DLD1 (cell line): ENCODE data around the gene IGLL1.
"Not testable (repeated sequence)": the region's sequence is repeated elsewhere in the genome, so short reads cannot be mapped to it uniquely, and the experiment has no call there.

Experiments used
- in situ Hi-C: cut with HindIII; loops from 2 replicates; pipeline ENCODE4 v1.10.0; 2017; ENCODE audit warnings: low sequenced_read_pairs

Gene IGLL1

DNA sequence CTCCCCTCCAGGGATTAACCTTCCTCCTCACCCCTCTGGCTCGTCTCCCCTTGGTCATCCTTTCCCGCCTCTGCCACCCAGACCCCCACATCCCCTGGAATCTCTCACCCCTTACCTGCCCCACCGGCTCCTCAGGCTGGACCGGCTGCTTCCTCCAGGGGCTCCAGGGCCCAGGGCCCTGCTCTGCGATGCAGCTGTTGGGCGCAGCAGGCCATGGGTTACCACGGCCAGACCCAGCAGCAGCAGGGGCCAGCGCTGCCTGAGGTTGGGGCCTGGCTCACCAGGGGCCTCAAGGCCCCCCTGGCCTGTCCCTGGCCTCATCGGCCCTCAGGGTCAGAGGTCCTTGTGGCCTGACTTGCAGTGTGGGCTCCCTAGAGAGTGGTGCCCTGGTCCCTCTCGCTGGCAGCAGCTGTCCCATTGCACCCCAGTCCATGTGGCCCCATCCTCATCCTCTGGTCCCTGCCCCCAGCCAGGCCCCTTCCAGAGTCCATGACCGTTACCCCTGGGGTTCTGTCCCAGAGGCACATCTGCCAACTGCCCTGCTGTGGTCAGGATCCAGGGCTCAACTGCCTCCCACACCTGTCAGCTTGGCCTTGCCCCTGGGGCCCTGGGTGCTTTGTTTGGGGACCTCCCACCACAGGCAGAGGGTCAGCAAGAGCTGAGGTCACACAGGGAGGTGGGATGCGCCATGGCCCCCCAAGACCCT, at the start of gene IGLL1:
TSS of gene IGLL1 (minus strand) at position 421 of the 706 bp plus-strand sequence. CDS start at position 321, 100 bp downstream.
- in situ Hi-C loops: no loop called here

DNA sequence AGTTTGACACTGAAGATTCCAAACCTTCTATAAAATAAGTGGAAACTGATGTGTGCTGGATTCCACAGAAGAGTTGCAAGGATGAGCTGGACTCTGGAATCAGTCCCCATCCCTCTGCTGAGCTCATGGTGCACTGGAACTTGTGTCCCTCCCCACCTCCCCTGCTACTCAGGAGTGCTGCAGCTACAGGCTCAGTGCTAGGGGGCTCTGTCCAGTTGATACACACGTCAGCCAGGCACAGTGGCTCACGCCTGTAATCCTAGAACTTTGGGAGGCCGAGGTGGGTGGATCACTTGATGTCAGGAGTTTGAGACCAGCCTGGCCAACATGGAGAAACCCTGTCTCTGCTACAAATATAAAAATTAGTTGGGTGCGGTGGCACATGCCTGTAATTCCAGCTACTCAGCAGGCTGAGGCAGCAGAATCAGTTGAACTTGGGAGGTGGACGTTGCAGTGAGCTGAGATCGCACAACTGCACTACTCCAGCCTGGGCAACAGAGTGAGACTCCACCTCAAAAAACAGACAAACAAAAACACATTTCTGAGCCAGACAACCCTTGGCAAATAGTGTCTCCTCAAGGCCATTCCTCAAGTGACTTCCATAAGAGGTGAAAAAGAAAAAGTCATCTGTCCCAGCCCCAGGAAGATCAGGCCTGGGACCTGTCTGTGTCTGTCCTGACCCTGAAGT, 48.1 kb upstream of the IGLL1 start:
- in situ Hi-C loops: not testable (repeated sequence)

DNA sequence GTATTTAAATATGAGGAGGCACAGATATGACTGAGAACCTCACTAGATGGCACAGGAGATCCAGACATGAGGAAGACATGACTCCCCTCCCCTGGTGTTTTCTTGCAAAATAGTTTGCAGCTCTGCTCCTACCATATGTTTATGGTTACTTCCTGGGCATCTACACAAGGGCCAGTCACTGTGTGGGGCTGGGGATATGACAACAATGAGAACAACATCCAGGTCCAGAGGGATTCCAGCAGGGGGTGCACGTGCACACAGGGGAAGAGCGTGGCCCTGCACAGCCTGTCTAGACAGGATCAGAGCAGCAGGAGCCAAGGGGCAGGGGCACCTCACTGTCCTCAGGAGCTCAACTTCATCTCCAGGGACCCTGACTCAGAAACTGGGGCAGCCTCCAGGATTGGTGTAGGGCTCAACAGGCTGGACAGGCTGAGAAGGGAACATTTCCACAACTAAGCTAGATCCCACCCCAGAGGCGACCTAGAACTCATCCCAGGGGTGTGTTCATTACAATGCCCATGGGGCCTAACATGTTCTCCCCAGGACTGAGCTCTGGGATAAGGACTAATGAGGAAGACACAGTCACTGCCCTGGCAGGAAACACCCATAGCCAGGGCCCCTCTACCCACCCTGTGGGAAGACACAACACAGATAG, 47.4 kb upstream of the IGLL1 start:
- in situ Hi-C loops: not testable (repeated sequence)

DNA sequence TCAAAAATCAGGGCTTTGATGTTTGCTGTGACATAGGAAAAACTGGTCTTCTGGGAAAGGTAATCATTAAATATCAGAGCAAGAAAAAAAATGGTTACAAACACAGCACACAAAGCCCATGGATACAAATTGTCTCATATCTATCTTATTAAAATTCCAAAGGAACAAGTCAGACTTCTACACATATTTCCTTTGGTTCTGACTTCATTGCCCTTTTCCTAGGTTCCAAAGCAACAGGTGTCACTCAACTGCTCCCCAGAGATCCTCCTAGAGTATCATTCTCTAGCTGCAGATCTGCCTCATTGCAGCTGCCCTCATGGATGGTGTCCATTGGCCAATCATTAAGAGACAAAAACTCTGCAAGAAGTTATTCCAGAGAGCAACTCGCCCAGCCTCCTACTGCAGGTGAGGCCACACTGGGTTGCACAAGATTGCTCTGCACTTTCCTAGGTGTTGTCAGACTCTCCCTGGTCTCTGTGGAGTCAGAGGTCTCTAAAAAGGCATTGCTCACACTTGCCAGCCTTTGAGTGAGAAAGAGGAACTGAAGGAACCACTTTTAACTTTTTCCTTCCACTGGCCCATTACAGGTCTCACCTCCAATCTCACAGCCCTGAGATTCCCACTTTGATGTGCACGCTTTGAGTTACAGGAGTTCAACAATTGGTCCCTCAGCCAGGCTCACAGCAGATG, 46.3 kb upstream of the IGLL1 start:
- in situ Hi-C loops: no loop called here

DNA sequence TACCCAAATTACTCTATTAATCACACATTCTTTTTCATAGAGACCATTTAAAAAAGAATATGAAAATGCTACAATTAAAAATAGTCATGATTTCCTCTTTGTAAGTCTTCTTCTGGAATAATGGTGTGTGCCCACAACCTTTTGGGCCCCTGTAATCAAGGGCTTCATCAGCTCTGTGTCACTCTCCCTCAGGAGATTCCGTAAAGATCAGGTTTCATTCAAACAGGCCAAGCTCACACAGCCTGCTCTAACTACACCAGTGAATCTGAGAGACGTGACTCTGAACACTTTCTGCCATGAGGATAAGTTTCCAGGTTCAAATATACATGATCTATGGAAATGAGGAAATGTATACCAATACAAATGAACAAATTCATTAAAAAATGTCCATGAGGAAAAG, 42.5 kb upstream of the IGLL1 start:
- in situ Hi-C loops: no loop called here

DNA sequence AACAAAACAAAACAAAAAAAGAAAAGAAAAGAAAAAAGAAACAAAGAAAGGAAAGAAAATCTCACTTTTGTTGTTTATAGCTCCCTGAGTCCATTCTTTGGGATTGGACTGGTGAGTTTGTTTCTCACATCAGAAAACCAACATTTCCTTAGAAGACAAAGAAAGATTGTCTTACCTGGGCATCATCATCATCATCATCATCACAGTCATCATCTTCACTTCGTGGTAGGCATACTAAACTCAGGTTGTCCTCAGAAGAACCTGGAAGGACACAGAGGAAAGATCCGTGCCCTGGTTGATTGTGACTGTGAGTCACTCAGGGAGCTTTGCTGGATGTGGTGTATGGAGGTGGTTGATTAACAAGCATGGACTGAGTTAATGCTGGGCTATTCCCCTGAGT, 41.8 kb upstream of the IGLL1 start:
- in situ Hi-C loops: not testable (repeated sequence)

DNA sequence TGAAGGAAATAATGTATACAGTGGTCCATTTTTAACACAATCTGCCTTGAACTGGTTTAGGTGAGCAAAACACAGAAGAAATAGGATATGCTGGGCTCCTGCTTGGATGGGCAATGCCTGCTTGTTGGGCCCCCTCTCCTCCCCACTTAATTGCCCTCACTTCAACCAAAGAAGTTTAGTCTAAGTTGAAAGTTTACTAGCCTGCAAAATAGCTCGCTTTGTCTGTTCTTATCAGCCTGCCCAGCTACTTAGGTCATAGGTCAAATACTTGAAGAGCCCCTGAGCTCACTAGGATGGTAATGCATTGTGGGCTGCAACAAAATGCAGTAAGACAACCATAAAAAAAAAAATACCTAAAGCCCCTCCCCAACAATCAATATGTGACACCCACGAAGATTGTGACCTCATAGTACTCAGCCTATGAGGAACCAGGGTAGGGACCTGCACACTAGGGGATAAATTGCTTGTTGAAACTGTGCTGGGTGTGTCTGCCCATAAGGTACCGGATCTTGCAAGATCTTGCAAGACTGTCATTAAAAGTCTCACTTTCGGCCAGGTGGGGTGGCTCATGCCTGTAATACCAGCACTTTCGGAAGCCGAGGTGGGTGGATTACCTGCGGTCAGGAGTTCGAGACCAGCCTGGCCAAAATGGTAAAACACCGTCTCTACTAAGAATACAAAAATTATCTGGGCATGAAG, 41.1 kb upstream of the IGLL1 start:
- in situ Hi-C loops: no loop called here

DNA sequence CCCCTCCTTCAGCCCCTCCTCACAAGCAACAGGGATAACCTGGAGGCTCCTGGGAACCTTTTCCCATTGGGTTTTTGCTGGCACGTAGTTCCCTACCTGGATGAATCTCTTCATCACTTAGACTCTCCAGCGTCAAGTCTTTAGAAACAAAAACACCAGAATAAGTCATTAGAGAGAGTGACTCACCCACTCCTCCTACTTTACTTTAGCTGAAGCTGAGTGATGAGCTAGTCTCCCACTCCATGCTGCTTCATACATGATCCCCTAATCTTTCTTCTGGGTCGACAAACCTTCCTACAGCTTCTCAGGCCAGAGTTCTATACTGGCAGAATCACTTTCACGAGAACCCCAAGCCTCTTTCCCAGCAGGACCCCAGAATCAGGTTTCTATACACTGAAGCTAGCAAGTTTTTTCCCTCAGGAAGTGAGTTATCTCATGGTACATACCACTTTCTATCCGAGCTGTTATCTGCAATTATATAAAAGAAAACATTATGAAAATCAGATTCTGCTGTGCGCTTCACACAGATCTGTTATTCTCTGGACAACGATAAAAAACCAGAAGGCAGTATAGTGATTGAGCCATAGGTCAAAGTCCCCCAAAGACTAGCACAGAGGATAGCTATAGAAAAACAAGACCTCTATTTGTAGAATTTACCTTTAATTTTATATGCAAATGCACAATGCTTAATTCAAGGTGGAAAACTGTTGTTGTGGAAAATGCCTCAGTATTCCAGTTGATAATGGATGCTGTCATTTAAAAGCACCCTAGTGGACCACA, 33.3 kb upstream of the IGLL1 start:
- in situ Hi-C loops: no loop called here

DNA sequence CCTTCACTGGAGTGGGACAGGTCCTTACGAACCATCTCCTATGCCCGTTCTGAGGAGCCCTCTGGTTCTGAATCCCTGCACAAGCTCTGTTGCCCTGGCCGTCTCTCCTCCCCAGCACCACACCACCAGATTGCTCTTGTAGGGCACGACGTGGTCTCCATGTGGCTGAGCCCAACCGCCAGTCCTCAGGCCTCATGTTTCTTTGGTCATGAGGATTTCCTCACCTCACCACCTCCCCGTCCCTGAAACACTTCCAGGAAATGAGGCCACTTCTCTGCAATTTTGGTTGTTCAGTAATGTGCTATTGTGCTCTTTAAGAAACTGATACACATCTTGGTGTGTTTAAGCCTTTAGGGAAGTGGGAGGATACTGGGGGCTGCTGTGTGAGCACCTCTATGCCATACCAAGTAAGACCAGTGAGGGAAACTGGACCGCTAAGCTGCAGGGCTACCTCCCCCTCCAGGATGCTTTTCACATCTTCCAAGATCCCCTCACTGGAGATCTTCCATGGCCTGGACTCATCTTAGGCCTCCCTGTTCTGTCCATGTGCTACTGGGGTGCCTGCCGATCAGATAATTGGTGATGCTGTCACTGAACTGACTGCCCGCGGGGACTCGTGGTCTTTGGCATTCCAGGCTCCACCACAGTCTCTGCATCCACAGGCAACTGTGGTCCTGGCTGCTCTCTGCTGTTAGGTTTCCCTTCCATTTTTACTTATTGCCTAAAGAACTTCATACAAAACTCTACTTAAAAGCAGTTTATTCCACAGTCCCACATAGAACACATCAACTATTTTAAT, 30.1 kb upstream of the IGLL1 start:
- in situ Hi-C loops: no loop called here

DNA sequence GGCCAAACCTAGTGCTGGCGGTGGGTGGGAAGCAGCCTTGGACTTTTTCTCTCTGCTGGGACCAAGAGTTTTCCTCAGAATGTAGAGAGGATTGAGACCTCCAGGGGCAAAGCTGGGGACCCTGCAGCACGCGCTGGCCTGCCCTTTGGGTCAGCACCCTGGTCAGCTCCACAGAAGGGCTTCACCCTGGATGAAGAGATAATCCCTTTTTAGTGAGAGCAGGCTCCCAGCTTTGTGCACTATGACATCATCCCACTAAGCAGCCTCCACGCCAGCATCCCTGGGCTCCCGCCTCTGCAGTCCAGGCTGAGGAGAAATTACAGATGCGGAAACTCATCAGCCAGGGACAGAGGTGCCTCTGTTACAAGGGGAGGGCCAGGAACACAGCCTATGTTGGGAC, 28.5 kb upstream of the IGLL1 start:
- in situ Hi-C loops: no loop called here

DNA sequence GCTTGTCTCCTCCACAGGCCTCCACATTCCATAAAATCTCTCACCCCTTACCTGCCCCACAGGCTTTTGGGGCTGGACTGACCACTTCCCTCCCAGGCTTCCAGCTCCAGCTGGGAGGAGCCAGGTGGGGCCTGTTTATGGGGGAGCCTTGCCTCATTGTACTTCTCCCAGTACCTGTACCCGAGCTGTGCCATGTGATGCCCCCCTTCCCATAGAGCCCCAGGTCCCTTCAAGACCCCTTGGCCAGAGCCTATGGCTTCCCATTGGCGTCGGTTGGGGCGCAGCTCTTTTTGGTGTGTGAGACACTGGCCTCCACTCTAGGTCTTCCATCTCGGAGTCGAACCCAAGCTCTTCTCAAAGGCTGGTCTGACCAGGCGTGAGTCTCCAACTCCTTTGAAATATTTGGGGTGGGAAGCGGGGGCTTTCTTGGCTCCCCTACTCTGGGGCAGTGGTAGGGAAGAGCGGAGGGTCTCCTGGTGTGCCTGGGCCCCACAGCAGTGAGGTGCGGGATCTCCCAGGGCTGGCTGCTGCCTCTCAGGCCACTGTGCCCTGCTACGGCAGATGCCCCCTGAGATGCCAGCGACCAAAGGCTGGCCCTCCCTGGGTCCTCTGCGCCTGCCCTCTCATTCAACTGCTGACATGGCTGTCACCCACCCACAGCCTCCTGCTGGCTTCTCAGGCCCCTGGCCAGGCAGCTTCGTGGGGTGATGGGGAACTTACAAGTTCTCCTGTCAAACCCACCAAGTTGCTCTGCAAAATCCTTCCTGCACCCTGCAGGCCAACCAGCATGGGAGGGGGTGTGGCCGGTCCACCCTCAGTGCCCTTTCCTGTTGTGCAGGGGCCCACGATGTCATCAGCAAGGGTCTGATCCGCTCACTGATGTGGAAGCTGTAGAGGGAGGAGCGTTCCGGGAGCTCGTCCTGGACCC, 26.4 kb upstream of the IGLL1 start:
- in situ Hi-C loops: no loop called here

DNA sequence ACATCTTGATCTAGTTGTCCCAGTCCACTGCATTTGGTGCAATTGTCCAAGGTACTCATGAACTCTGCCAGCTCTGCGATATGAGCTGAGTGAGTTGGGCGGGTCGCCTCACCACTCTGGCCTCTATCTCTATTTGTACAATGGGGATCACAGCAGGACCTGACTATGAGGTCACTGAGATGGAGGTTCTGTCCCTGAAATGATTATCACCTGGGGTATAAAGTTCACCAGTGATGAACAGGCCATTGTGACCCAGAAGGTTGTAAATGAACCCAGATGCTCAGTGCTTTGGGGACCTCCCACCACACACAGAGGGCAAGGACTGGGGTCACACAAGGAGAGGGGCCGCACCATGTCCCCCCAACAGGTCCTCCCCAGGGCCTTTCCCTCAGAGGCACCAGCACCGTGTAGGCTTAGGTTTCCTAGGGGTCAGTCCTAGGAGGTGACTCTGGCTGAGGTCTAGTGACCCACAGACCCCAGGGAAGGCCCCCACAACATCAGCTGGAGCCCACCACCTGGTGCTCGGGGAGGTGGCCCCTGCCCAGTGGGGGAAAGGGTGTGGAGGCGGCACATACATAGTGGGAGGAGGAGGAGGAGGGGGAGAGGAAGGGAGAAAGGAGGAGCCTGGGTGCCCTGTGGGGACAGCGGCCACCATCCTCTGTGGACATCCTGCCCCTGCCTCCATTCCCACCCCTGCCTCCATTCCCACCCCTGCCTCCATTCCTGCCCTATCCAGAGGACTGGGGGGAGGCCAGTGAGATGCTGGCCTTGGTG, 25.0 kb upstream of the IGLL1 start:
- in situ Hi-C loops: no loop called here

DNA sequence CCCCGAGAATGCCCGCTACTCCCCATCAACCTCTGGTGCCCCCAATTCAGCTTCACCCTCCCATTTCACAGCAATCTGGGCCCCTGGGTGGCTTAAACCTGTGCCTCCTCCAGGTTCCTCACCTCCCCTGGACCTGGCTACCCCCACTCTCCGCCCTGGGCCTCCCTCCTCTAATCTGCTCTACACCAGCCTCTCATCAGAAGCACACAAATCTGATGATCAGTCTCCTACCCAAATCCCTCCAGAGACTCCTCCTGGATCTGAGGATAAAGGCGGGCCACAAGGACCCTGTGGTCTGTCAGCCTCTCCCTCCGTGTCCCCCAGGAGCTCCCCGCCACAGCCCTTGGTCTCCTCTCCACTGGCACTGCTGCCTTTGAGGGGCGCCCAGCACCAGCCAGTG, 23.2 kb upstream of the IGLL1 start:
- in situ Hi-C loops: no loop called here

DNA sequence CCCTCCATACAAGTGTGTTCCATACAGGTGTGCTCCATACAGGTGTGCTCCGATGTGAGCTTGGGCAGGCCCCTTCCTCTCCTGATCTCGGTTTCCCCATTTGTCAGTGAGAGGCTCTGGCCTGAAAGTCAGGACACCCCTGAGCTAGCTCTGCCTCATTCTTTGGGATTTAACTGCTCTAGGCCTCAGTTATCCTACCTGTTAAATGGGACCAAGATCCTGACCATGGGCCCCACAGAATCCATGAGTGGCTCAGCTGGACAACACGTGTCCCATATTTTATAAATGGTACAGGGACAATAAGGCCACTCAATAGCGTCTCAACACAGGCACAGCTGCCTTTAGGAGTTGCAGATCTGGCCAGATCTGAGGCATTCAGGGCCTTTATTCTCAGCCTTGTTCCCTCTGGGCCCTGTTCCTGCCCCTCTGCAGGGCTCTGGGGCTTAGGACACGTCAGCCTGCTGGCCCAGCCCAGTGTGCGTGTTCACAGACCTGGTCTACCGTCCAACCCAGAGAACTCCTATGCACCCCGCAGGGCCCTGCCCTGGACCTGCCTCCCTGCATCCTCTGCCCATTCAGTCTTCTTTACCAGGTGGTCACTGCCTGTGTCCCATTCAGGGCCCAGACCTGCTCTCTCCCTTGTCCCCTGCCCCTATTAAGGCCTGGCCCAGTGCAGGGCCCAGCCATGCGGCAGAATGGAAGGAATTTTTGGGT, 18.9 kb upstream of the IGLL1 start:
- in situ Hi-C loops: no loop called here

DNA sequence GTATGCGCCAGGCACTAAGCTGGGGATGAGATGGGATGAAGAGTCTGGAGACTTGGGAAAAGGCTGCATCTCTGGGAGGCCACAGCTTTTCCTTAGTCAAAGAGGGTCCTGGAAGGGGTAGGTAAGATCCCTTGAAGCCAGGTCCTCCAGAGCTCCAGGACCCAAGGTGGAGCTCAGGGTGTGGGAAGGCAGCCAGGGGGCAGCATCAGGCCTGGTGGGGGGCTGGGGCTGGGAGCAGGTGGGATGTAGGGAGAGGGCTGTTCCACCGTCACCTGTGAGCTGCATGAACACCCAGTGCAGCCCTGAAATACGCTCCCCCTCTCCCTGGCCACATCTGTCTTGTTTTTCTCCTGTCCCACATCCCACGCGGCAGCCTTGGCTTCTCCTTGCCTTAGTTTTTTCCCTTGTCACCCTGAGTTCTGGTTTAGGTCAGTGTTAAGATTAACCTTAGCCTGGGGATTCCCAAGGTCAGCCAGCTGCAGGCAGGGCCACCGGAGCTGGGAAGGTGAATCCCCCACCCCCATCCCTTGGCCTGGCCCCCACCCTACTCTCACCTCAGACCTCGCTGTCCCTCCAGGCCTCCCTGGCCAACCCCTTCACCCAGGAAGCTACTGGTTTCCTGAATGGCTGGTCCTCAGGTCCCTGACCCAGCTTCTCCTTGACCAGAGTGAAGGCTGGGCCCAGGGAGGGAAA, 17.6 kb upstream of the IGLL1 start:
- in situ Hi-C loops: not testable (repeated sequence)

DNA sequence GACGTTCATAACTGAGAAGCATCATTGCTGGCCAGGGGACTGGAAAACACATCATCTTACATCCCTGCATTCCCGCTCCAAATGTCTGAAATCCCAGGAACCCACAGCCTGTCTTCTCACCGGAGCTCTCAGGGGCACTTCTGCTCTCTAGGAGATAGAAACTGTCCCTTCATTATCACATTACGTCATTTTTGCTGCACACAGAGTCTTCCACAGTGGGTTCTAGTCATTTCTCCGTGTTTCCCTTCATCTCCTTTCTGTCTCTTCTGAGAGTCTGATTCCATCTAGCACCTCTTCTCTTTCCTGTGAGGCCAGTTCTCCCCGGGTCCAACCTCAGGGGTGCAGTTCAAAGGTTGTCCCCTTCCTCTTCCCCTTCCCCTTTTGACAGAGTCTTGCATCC, 15.8 kb upstream of the IGLL1 start:
- in situ Hi-C loops: not testable (repeated sequence)
